PC-9 (cell line): ENCODE measurements around the gene NUDT13.

Experiments
- EZH2 ChIP-seq: fragments of 200-600 bp; sonication (generic); IDR thresholded peaks from 2 replicates; pipeline ENCODE4 v1.8.0; 2017; ENCODE audit warnings: antibody characterized with exemption, low read depth
- TF ChIP-seq, protein P1 (sequence below): fragments of 200-600 bp; sonication (generic); conservative IDR thresholded peaks from 2 replicates; pipeline ENCODE4 v1.6.1; 2017; ENCODE audit warnings: mixed run types, antibody characterized with exemption, mild to moderate bottlenecking, moderate library complexity

DNA sequence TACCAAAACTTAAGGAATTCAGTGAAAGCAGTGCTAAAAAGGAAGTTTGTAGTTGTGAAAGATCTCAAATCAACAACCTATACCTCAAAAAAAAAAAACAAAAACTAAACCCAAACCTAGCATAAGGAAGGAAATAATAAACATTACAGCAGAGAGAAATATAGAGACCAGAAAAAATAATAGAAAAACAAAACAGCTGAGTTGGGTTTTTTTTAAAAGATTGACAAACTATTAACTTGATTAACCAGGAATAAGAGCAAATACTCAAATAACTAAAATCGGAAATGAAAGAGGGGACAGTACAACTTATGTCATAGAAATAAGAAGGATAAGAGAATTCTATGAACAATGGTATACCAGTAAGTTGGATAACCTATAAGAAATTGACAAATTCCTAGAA lies 50.8 kb downstream of the NUDT13 start:
- TF ChIP-seq EZH2 = no peak
- TF ChIP-seq, protein P1, sequence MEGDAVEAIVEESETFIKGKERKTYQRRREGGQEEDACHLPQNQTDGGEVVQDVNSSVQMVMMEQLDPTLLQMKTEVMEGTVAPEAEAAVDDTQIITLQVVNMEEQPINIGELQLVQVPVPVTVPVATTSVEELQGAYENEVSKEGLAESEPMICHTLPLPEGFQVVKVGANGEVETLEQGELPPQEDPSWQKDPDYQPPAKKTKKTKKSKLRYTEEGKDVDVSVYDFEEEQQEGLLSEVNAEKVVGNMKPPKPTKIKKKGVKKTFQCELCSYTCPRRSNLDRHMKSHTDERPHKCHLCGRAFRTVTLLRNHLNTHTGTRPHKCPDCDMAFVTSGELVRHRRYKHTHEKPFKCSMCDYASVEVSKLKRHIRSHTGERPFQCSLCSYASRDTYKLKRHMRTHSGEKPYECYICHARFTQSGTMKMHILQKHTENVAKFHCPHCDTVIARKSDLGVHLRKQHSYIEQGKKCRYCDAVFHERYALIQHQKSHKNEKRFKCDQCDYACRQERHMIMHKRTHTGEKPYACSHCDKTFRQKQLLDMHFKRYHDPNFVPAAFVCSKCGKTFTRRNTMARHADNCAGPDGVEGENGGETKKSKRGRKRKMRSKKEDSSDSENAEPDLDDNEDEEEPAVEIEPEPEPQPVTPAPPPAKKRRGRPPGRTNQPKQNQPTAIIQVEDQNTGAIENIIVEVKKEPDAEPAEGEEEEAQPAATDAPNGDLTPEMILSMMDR = no peak
